ENCODE results near the gene CYP4F8.
"Not testable (repeated sequence)": the region's sequence is repeated elsewhere in the genome, so short reads cannot be mapped to it uniquely, and the experiment has no call there.

CYP4F8 gene

GRCh38 chr19:15588265-15588664, 26.8 kb upstream of the CYP4F8 start:
- H3K9me3 ChIP-seq, result peaks cover 9% of the 10 kb centered on the region; the same call in 1 of the 2 replicates
- H3K4me3 ChIP-seq, result no peak overlapping the region
- no peaks in the 10 kb centered on the region for H3K36me3 ChIP-seq
- H3K27ac ChIP-seq, result no peak overlapping the region
- no peak overlapping the region for H3K9ac ChIP-seq
- TF ChIP-seq Cebpa-rat (IDR thresholded peaks at IDR 0.05), result no peak
- no peaks in the 10 kb centered on the region for H4K20me1 ChIP-seq
- peaks cover 14% of the 10 kb centered on the region for H3K4me1 ChIP-seq
- H3K27me3 ChIP-seq, result no peaks in the 10 kb centered on the region
- no peak overlapping the region for H3K4me2 ChIP-seq

GRCh38 chr19:15589760-15590451, 25.1 kb upstream of the CYP4F8 start:
- peaks cover 9% of the 10 kb centered on the region; the same call in 1 of the 2 replicates for H3K9me3 ChIP-seq
- no peak for TF ChIP-seq Cebpa-rat (IDR thresholded peaks at IDR 0.05)
- peaks cover 14% of the 10 kb centered on the region for H3K4me1 ChIP-seq

GRCh38 chr19:15591796-15592195, 23.2 kb upstream of the CYP4F8 start:
- Histone ChIP-seq H3K36me3 (no peaks in the 10 kb centered on the region), H3K27ac (no peak overlapping the region), H3K4me1 (peaks cover 14% of the 10 kb centered on the region), H3K9ac (no peak overlapping the region), H4K20me1 (no peaks in the 10 kb centered on the region), H3K27me3 (no peaks in the 10 kb centered on the region), H3K4me3 (no peak overlapping the region), H3K4me2 (no peak overlapping the region), H3K9me3 (peaks cover 11% of the 10 kb centered on the region; the same call in 1 of the 2 replicates)
- no peak for TF ChIP-seq Cebpa-rat (IDR thresholded peaks at IDR 0.05)

More at GRCh38 chr19:15589760-15590451, 25.1 kb upstream of the CYP4F8 start:
- Histone ChIP-seq H3K27ac (no peak overlapping the region), H3K4me2 (no peak overlapping the region), H3K36me3 (no peaks in the 10 kb centered on the region), H4K20me1 (no peaks in the 10 kb centered on the region), H3K4me3 (no peak overlapping the region), H3K9ac (no peak overlapping the region), H3K27me3 (no peaks in the 10 kb centered on the region)

GRCh38 chr19:15592506-15592905, 22.5 kb upstream of the CYP4F8 start:
- H3K4me3 ChIP-seq, H4K20me1 ChIP-seq, H3K9ac ChIP-seq, H3K4me2 ChIP-seq, H3K27me3 ChIP-seq, H3K36me3 ChIP-seq, H3K27ac ChIP-seq: not testable (repeated sequence)
- Histone ChIP-seq H3K9me3 (peaks cover 12% of the 10 kb centered on the region; the same call in 1 of the 2 replicates), H3K4me1 (peaks cover 14% of the 10 kb centered on the region)

- not testable (repeated sequence) for H3K27ac ChIP-seq, H4K20me1 ChIP-seq, H3K27me3 ChIP-seq, H3K36me3 ChIP-seq, H3K4me3 ChIP-seq, H3K9ac ChIP-seq, H3K4me2 ChIP-seq
- Histone ChIP-seq H3K9me3 (peaks cover 12% of the 10 kb centered on the region; the same call in 1 of the 2 replicates), H3K4me1 (peaks cover 14% of the 10 kb centered on the region)
These were observed 21.3 kb upstream of the CYP4F8 start for GRCh38 chr19:15593766-15594165.

- no peak for TF ChIP-seq Cebpa-rat (IDR thresholded peaks at IDR 0.05)
- no peak overlapping the region for H3K27ac ChIP-seq
These were observed 19.9 kb upstream of the CYP4F8 start for GRCh38 chr19:15595069-15595468.

GRCh38 chr19:15607978-15608925, 6.8 kb upstream of the CYP4F8 start:
- H3K27ac ChIP-seq, H3K9me3 ChIP-seq, H3K4me3 ChIP-seq, H3K9ac ChIP-seq, H4K20me1 ChIP-seq, H3K36me3 ChIP-seq, H3K27me3 ChIP-seq: not testable (repeated sequence)
- Histone ChIP-seq H3K4me2 (peak overlapping the region; percentile 62; the same call in 1 of the 2 replicates), H3K4me1 (peaks cover 22% of the 10 kb centered on the region)

More at GRCh38 chr19:15595069-15595468, 19.9 kb upstream of the CYP4F8 start:
- H3K4me1 ChIP-seq, result peaks cover 14% of the 10 kb centered on the region
- H3K9me3 ChIP-seq, result peaks cover 12% of the 10 kb centered on the region; the same call in 1 of the 2 replicates
- H3K36me3 ChIP-seq, result no peaks in the 10 kb centered on the region
- H3K4me2 ChIP-seq, result no peak overlapping the region
- no peak overlapping the region for H3K9ac ChIP-seq
- no peak overlapping the region for H3K4me3 ChIP-seq
- H3K27me3 ChIP-seq, result no peaks in the 10 kb centered on the region
- H4K20me1 ChIP-seq, result no peaks in the 10 kb centered on the region

- no peaks in the 10 kb centered on the region for H3K36me3 ChIP-seq
- H3K4me3 ChIP-seq, result no peak overlapping the region
- no peak overlapping the region for H3K9ac ChIP-seq
- H4K20me1 ChIP-seq, result no peaks in the 10 kb centered on the region
- no peaks in the 10 kb centered on the region for H3K27me3 ChIP-seq
- no peak overlapping the region for H3K27ac ChIP-seq
- no peak for TF ChIP-seq Cebpa-rat (IDR thresholded peaks at IDR 0.05)
- no peak overlapping the region for H3K4me2 ChIP-seq
- no peaks in the 10 kb centered on the region for H3K9me3 ChIP-seq
- peaks cover 22% of the 10 kb centered on the region for H3K4me1 ChIP-seq
These were observed 5.8 kb upstream of the CYP4F8 start for GRCh38 chr19:15609261-15609660.

GRCh38 chr19:15612342-15612741, 2.7 kb upstream of the CYP4F8 start:
- Histone ChIP-seq H3K9me3 (no peaks in the 10 kb centered on the region), H3K4me1 (peaks cover 14% of the 10 kb centered on the region), H3K4me2 (no peak overlapping the region), H3K27ac (no peak overlapping the region), H3K9ac (no peak overlapping the region), H4K20me1 (no peaks in the 10 kb centered on the region), H3K4me3 (no peak overlapping the region), H3K27me3 (no peaks in the 10 kb centered on the region), H3K36me3 (no peaks in the 10 kb centered on the region)
- TF ChIP-seq Cebpa-rat (IDR thresholded peaks at IDR 0.05), result no peak

GRCh38 chr19:15613338-15613737, 1.7 kb upstream of the CYP4F8 start:
- no peak overlapping the region for H3K4me3 ChIP-seq
- H3K36me3 ChIP-seq, result no peaks in the 10 kb centered on the region
- no peak overlapping the region for H3K4me2 ChIP-seq
- TF ChIP-seq Cebpa-rat (IDR thresholded peaks at IDR 0.05), result no peak
- H3K27ac ChIP-seq, result no peak overlapping the region
- no peaks in the 10 kb centered on the region for H3K9me3 ChIP-seq
- H3K27me3 ChIP-seq, result no peaks in the 10 kb centered on the region
- H3K4me1 ChIP-seq, result peaks cover 13% of the 10 kb centered on the region
- no peaks in the 10 kb centered on the region for H4K20me1 ChIP-seq
- no peak overlapping the region for H3K9ac ChIP-seq
